ENCODE results near the gene DAND5.

DAND5 gene

DNA sequence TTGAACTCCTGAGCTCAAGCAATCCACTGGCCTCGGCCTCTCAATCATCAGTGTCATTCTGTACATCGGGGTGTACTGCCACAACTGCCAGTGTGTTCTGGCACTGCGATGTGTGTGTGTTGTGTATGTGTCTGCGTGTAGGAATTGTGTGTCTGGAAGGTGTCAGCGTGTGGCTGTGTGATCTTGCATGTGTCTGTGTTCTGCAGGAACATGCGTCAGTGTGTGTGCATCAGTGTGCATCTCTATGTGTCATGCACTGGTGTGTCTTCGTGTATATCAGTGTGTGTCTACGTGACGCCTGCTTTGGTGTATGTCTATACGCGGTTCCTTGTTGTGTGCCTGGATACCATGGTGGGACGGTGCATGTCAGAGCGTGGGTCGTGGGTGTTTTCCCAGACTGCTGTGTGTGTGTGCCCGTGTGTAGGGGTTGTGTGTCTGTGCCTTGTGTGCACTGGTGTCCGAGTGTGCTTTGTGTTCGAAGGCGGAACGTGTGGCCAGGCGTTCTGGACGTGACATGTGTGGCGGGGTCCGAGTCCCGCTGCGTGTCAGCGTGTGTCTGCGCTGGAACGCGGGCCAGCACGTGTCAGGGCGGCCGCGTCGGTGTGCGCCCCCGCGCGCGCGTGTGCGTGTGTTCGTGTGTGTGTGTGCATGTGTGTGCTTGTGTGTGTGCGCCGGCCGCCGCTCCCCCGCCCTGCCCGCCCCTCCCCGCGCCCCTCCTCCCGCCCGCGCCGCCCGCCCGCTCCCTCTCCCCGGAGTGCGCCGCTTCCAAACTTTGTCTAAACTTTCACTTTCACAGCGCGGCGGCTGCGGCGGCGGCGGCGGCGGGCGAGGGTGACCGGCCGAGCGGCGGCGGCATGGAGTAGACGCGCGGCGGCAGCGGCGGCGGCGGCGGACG lies 25.6 kb downstream of the DAND5 start, which contains the start of gene NFIX:
Gene NFIX, plus strand, starts transcription at position 775 of the 895 bp plus-strand sequence. CDS start 363 bp downstream, outside the sequence.
- peak; percentile 46 for DNase-seq (ENCODE audit: low read depth)

DNA sequence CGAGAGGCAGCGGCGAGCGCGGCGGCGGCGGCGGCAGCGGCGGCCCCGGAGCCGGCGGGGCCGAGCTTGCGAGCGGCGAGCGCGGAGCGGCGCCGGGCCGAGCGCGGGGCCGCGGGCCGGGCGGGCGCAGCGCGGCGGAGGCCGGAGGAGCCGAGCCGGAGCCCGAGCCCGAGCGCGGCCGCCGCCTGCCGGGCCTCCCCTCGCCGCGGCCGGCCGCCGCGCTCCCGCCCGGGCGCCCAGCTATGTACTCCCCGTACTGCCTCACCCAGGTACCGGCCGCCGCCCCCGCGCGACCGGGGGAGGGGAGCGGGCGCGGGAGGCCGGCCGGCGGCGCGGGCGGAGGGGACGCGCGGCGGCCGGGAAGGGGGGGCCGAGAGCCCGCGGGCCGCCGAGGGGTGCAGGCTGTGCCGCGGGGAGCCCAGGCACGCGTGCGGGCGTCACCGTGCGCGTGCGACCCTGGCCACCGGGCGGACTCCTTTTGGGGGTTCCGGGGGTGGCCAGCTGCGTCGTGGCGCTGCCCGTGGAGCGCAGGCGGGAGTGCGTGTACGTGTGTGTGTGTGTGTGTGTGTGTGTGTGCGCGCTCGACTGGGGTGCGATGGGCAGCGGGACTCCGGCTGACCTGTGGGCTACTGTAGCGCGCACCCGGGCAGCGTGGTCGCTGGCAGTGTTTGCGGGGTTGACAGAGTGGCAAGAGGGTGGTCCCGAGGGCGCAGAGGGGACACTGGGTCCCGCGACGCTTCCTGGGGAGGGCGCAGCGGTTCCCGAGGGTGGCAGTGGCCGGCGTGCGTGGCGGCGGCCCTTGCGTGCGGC lies 26.4 kb downstream of the DAND5 start:
- DNase-seq (ENCODE audit: low read depth), result no peak

DNA sequence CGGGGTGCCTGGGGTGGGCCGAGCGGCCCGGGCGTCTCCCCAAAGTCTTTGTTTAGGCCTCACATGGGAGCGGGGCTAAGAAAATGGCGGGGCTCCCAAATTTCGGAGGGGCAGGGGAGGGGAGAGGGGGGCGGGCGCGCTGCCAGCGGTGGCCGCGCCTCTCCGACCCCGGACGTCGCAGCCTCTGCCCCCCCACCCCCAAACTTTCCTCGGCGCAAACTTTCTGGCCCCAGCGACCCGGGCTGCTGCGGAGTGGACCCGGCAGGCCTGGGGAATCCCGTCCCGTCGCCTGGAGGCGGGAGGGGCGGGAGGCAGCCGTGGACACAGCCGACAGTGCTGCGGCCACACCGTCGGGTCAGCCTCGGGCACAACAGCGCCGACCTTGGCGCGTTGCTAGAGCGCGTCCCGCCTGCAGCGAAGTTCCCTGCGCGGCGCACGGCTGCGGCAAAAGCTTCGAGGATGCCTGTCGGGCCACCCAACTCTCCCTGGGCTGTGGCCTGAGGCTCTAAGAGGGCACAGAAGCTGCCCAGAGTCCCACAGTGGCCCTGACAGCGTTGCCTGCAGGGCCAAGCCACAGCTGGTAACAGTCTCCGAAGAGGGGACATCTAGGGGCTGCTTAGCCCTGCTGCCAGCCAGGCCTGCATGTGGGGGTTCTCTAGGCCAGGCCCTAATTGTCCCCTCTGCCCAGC lies 27.2 kb downstream of the DAND5 start:
- DNase-seq (ENCODE audit: low read depth), result no peak

DNA sequence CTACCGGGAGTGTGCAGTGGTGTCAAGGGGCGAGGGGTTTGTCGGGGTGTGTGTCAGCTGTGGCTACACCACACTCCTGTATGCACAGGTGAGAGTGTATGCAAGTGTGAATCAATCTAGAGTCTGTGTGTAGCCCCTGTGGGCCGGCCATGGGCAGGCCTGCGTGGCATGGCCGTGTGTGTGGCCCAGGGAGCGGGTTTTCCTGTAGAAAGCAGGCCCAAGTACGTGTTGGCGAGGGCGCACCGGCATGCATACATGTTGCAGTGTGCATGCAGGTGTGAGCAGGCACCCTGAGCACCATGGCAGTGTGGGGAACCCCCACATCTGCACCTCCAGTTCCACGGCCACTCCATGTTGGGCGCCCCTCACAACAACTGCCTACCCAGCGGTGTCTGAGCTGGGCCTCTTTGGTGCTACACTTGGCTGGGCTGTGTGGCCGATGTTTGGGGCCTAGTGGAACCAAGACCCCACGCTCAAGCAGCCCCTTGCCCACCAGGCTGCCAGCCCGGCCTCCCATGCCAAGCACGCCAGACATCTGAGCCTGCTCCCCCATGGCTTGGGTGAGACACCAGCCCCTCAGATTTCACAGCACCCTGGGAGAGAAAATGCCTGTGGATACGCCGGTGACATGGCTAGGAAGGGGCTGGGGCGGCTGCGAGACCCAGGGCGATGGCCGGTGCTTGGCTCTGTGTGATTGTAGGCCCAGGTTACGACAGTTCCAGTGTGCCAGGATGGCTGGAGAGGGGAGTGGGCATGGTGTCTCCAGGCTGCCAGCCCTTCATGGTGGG lies 28.0 kb downstream of the DAND5 start:
- no peak for DNase-seq (ENCODE audit: low read depth)

DNA sequence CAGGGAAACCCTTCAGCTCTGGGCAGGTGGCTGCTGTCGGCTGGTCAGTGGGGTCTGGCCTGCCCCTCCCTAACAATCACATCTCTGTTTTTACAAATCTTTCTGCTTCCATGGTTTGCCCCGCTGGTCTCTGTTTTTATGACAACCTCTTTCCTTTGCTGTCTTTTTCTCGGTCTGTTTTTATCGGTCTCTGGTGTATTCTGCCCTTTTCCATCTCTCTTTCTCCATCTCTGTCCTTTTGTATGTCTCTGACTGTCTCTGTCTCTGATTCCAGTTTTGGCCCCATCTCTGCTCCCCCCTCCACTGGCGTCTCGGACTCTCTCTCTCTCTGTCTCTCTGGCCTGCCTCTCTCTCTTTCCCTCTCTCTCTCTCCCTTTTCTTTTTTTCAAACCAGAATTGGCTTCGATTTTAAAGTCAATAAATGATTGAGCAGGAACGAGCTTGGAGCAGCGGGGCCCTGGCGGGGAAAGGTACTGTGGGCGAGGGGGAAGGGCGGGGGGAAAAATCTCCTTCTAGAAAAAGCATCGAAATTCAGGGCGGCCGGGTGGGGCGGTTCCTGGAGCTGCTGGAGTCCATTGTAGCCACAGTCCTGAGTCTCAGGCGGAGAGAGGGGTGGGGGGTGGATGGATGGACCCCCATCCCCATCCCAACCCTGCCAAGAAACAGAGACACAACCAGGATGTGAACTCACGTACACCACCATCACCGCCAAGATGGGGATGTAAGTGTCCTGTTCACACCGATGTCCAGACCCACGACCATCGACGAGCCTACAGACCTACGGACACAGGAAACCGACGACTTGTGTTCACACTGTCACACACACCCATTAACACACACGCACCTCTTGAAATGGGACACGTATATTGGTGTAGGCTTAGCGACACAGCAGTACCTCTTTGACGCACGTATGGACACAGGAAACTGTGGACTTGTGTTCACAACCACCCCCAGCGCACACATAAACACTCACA lies 28.9 kb downstream of the DAND5 start:
- DNase-seq (ENCODE audit: low read depth), result no peak

DNA sequence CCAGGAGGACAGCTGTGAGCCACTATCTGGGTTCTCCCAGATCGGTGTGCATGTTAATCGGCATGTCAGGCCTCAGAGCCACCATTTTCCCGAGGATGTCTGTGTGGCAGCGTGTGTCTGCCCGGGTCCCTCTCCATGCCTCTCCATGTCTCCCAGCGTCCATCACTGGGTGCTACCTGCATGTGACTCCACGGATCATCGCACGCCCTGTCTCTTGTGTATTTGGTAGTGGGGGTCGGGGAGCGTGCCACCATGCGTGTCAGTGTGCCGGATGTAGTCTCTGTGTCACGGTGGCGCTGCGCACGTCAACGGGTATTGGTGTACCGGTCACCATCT lies 31.8 kb downstream of the DAND5 start:
- no peak for DNase-seq (ENCODE audit: low read depth)

DNA sequence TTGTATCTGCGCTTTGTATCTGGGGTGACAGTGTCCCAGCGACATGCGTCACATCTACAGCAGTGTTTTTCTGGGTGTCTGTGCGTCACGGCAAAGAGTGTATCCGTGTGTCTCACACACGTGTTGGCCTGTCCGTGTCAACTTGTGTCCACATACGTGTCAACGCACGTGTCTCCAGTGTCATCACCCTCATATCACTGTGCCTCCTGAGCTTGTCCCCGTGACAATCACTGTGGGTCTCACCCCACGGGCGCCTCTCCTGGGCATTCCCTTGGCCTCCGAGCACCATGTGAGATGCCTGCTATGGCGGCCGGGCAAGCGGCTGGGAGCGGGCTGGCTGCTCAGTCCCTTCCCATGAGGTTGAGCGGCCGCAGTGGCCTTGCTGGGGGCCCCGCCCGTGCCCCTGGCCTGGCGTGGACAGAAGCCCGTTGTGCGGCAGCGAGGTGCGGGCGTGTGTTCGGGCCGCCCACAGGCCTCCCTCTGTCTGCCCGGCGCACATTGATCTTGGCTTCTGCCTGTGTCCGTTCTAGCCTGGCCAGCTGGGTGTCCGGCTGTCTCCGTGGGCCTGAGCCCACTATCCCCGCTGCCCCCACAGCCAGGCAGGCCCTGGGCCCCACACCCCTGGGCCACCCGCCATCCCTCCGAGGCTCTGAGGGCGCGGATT lies 32.3 kb downstream of the DAND5 start:
- DNase-seq (ENCODE audit: low read depth), result no peak

DNA sequence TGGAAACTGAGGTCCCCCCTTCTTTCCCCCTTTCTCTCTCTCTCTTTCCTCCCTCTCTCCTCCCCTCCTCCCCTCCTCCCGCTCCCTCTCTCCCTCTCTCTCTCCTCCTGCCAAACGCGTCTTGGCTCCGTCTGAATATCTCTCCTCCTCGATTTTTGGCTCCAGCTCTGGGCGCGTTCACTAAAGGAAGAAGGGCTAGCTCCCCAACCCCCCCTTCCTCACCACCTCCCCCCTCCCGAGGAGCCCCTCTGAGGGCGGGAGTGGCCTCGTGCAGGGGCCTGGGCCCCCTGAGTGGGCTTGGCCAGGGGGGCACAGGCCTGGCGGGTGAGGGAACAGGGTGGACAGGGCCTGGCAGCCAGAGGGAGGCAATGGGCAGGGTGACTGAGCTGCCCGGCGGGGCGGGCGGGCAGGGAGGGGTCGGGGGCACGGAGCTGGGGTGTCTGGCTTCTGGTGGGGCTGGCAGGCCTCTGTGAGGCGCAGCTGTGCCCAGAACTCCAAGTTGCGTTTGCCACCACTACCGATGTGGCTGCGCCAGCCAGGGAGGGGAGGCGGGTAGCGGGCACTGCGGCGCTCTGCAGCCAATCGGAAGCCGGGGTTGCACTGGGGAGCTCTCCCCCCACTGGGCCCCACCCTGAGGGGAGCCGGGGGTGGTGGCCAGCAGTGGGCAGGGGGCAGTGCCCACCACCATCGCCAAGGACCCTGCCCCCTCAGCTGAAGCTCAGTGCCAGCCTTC lies 33.0 kb downstream of the DAND5 start:
- DNase-seq (ENCODE audit: low read depth), result no peak

DNA sequence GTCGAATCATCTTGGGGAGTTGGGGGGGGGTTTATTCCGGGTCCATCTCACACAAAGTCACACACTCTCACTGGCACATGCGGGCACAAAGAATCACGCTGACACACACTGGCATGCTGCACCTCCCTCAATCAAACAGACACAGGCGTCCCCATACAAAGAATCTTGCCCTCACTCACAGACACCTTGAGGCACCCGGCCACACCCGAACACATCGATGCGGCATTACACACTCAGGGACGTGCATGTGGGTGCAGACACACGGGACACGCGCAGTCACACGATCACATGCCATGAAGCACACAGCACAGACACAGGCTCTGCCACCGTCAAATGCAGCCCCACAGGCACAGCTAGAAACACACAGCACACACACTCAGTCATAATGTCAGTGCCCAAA lies 33.7 kb downstream of the DAND5 start:
- DNase-seq (ENCODE audit: low read depth), result no peak

DNA sequence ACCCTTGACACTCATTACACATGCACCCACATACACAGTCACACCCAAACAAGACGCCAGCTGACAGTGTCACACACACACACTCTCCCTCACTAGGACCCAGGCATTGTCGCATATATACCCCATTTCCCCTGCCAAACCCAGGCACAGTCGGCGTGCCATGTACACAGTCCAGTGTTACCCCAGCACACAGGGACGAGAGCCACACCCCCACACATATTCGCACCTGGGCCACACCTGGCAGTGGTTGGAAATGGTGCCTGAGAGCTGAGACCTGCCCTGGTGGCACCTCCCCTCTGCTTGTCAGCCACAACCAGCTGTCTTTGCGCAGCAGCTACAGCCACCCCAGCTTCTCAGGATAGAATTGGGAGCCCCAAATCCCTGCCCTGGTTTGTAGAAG lies 34.9 kb downstream of the DAND5 start:
- DNase-seq (ENCODE audit: low read depth), result no peak

DNA sequence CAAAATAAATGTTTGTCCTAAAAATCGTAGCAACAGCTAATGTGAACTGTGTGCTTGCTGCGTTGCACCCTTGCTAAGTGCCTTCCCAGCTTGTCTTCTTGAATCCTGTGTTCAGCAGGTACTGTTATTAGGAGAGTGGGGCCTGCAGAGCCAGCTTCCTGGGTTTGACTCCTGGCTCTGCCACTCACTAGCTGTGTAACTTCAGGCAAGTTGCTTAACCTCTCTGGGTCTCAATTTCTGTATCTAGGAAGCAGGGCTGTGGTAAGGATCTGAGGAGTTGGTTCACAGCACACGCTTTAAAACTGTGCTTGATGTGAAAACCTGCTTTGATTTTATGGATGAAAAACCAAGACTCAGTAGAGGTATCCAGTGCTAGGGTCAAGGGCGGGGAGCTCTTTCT lies 35.9 kb downstream of the DAND5 start:
- no peak for DNase-seq (ENCODE audit: low read depth)

DNA sequence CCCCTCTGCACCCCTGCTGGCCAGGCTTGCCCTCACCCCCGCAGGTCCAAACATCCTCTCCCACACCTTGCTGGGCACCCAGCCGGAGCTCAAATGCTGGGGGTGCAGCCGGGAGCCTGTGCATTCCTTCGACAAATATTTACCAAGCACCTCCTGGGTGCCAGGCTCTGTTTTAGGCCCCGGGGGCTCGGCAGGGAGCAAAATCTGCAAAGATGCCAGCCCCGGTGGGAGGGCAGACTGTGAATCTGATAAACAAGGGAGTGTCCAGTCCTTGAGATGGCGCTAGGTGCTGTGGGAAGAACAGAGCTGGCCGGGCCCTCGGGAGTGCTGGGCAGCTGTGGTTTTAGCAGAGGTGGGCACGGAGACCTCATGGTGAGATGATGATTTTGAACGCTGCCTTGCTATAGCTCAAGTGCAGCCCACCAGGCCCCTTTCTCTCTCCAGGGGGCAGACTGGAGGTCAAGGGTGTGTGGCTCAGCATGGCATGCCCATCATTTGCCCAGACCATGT lies 36.5 kb downstream of the DAND5 start:
- DNase-seq (ENCODE audit: low read depth), result no peak

DNA sequence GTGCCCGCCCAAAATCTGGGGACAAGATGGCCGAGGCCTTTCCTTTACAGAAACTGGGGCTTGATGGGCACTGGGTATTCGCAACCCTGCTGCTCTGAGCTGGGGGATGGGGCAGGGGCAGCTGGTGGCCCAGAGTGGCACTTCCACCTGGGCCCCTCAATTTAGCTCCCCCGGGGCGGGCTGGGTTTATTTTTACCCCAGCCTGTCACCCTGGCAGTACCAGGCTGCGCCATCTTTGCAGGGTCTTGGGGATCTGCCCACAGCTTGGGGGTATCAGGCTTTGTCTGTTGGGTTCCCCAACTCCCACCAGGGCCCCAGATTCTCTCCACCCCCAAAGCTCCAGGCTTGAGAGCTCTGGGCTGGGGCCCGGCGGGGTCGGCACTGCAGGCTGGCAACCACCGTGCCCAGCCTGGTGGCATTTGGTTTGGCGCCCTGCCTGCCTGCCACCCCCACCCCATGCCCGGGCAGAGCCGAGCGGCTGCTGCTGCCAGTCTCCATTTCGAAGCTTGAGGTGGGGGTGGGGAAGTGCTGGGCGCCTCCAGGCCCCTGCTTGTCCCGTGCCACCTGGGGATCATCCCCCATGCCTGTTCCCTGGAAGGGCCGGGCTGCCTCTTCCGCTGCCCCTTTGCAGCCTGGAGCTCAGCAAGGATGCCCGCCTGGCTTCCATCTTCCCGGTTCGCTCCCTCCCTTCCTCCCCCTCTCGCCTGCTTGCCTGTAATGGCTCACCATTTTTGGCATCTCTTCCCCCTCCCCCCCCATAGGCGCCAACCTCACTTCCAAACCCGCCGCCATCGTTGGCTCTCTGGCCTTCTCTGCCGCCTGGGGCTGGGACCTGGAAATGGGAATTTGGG lies 37.3 kb downstream of the DAND5 start:
- no peak for DNase-seq (ENCODE audit: low read depth)

DNA sequence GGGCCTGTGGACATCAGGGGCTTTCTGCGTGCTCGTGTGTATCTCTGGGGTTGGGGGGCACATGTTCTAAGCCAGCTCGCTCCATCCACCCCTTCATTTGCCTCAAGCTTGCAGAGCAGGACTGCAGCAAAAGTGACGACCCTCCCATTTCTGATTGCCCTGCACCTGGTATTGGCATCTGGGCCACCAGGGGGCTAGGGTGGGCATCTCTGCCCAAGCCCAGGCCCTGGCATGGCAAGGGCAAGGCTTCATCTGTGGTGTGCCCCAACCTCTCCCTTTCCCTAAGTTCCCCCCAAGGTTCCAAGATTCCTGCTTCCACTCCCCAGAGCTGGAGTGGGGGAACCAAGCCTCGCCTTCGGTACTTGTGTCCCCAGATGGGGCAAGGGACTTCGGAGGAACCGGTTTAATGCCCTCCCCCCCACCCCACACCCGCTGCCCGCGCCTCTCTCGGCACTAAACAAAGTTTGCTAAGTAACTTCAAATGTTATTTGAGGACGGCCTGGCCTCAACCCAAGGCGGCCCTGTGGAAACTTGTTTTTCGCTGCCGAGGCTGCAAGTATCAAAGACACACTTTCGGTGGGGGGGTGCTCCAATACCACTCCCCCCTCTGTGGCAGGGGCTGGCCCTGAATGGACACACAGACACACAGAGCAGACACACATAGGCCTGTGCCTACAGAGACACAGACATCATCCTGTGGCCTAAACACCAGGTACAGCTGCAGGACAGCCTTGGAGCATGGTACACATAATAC lies 38.1 kb downstream of the DAND5 start:
- DNase-seq (ENCODE audit: low read depth), result no peak

DNA sequence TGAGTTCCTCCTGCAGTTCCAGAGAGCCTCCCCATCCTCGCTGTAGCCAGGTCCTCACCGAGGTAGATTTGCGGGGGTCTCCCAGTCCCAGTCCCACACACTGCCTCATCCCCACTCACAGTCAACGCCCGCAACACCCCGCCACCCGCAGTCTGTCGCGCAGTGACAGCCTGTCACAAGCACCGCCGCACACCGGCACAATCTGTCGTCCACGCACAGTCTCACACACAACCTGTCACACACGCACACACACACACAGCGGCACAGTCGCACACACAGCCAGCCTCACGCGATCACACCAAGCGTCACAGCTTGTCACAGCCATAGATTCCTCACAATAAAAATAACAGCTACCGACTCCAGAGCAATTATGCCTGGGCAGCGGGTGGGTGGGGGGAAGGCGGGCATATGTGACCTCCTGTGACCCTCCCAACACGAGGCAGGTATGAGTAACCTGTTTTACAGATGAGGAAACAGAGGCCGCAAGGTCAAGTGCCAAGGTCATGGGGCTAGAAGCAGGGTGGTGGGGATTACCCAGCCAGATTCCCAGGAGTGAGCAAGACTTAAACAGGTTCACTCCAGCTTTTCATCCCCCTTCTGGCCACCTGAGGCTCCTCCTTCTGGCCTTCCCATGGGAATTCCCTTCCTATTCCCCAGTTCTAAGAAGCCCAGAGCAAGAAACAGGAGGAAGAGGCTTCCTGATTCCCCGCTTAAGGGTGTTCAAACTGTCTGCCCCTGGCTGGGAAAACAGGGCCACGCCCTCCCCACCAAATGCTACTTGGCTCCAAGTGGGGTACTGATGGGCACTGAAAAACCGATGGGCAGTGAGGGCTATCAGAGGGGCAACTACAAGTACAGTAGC lies 39.8 kb downstream of the DAND5 start:
- DNase-seq (ENCODE audit: low read depth), result no peak

Measured in activated T-cell treated with anti-CD3 and anti-CD28 coated beads for 1 hour (primary cell).